NCI-H82 (cell line): Measurements from ENCODE around the gene CEP76.

Experiments
- DNase-seq: peaks from one replicate; lab custom pipeline; 2025; lab: John Stamatoyannopoulos, UW

Gene CEP76

DNA sequence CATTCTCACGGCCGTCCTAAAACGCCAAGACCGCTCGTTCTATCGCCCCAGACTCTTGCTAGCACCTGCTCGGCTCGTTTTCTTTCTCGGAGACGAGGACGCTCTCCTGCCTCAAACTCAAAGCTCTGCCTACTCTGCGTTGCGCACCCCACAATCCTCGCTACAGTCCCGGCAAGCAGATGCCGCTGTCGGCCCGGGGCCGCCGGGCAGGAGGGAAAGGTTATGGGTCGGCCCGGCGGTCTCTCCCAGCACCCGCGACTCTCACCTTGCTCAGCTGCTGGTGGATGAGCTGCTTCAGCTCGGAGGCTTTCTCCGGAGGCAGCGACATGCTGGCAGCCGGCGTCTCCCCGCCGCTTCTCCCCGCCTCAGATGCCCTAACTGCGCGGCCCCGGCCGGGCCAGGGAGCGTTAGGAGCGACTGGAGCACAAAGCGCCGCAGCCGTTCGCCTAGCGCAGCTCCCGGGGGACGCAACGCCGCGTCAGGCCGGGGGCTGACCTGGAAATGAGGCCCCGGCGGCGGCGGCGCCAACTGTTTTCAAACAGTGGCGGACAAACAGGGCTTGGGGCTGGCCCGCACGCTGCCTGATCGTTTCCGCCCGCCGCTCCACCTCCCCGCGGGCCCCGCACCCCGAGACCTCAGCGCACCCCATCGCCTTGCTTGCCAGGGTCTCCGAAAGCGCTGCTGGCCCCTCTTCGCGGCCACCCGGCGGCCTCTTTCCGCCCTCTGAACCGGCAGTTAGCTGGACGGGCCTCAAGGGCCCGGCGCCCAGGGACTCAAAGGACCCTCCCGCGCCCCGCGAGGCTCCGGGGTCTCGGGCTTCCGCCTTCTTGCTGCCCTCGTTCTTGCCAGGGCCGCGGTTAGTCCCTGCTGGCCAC, at the start of gene CEP76, which contains the start of gene PSMG2:
CEP76 (minus strand) TSS at position 503 of the 875 bp plus-strand sequence; CDS start at position 328, 175 bp downstream.
PSMG2 (plus strand) TSS at position 822 of the 875 bp plus-strand sequence. CDS start 66 bp downstream, outside the sequence.
- peak; percentile 91 for DNase-seq

GRCh38 chr18:12751891-12752290, 49.4 kb upstream of the CEP76 start:
- DNase-seq, result no peak

GRCh38 chr18:12751503-12751884, 49.0 kb upstream of the CEP76 start:
- DNase-seq, result no peak

DNA sequence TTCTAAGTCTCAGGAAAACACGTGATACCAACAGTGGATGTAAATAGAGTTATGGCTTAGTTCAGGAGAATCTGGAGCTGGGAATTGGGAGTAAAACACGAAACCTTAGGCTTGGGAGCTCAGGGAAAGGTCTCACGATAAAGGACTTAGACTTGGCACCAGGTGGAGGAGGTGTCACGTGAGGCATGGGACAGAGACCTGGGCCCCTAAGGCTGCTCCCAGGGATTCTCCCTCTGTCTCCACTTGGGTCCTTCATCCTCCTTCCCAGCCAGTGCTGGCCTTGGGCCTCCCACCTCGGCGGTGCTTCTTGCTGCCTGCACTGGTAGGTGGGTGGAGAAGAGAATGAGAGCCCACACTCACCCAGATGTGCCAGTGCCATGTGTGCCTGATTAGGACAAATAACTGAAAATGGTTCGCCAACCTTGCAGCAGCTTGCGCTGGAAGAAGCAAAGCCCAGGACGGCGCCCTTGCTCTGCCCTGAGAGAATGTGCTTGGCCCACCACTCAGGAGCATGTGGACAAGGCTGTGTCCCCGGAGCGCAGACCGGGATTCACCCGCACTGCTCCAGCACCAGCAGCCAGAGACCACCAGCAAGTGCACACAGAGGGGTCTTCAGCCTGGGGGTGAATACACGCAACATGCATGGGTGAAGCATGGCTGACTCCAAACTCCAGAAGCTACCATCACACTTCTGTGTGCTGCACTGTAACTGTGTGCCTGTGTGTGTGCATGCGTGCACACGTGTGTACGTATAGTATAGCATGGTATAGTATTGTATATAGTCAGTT, 48.4 kb upstream of the CEP76 start:
- DNase-seq, result no peak

DNA sequence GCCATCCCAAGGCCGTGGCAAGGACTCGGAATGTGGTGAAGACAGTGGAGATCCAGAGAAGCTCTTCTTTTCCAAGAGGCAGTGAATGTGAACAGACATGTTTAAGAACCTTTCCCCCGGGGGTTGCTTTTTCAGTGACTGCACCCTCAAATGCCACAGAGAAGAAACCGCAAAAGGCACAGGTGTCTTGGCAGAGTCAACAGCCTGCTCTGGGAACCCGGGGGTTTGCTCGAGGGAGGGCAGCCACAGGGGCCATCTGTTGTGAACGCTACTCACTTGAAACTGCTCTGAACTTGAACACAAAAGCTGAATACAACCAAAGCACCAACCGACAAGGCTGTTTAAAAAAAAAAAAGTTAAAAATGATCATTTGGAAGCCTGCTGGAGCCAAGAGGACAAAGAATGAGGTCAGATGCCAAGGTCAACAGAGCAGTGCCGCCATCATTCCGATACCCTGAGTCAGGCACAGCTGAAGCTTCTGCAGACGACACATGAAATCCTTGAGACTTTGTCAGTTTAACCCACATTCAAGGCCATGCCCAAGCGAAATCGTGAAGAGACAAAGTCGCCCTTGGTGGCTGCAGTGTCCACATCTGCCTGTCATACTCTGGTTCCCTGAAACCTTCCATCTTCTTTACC, 47.7 kb upstream of the CEP76 start:
- DNase-seq, result peak; percentile 17

GRCh38 chr18:12749121-12749520, 46.6 kb upstream of the CEP76 start:
- no peak for DNase-seq

DNA sequence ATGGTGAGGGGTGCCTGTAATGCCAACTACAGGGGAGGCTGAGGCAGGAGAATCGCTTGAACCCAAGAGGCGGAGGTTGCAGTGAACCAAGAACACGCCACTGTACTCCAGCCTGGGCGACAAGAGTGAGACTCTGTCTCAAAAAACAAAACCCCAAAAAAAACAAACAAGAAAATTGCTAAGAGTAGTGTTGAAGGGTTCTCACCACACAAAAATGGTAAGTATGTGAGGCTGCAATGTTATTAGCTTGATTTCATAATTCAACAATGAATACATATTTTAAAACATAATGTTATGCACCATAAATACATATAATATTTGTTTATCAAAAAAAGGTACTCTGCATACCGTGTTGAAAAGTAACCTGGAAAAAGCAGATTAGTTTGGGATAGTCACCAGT, 46.1 kb upstream of the CEP76 start:
- DNase-seq, result no peak

- DNase-seq, result no peak
Measured at GRCh38 chr18:12747530-12748315, 45.2 kb upstream of the CEP76 start.

GRCh38 chr18:12745095-12745795, 42.7 kb upstream of the CEP76 start:
- no peak for DNase-seq

- peak; percentile 61 for DNase-seq
Measured at GRCh38 chr18:12744103-12744502, 41.6 kb upstream of the CEP76 start.

GRCh38 chr18:12742453-12742852, 39.9 kb upstream of the CEP76 start:
- no peak for DNase-seq

GRCh38 chr18:12741351-12741750, 38.8 kb upstream of the CEP76 start:
- no peak for DNase-seq

DNA sequence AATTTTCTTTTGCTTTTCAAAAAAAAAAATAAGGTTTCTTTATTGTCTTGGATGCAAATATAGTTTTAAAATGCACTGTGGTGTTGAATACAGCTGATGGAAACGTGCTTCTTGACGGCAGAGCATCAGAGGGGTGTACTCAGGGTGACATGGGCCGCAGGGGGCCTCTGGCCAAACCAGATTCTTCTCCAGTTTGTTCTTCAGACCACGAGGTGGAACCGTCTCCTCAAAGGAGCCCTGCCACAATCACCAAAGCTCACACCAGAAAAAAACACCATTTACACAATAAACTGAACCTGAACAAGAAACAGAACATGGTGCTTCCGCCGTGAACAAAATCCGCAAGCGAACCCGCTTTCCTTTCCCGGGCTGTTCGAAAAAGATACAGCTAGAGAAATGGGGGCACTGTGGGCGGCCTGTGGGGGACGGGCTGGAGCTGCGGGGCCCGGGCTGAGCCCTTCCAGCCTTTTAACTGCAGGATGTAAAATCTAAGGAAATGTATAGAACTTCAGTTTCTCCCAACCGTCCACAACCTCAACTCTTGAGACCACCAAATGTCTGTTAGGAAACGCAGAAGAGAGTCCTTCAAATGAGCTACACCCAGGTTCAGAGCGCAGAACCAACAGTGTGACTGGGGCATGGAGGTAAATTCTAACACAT, 34.9 kb upstream of the CEP76 start:
- peak; percentile 13 for DNase-seq

GRCh38 chr18:12726774-12727550, 24.4 kb upstream of the CEP76 start:
- DNase-seq, result peak; percentile 79

DNA sequence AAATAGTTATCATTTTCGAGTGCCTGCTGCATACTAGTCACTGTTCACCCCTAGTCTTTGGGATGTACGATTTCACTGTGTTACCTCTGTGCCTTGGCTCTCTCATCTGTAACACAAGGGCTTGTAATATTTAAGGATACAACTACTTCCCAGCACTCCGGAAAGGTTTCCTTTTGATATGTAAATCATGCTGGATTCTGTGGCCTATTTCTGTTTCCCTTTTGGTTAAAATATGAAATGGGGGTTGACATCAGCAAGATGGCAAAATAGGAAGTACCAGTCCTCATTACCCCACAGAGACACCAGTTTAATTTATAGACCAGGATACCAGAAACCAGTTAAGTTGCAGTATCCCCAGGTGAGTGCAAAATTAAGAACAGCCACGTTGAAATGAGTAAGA, 23.8 kb upstream of the CEP76 start:
- no peak for DNase-seq

- no peak for DNase-seq
Measured at GRCh38 chr18:12722731-12723130, 20.2 kb upstream of the CEP76 start.

DNA sequence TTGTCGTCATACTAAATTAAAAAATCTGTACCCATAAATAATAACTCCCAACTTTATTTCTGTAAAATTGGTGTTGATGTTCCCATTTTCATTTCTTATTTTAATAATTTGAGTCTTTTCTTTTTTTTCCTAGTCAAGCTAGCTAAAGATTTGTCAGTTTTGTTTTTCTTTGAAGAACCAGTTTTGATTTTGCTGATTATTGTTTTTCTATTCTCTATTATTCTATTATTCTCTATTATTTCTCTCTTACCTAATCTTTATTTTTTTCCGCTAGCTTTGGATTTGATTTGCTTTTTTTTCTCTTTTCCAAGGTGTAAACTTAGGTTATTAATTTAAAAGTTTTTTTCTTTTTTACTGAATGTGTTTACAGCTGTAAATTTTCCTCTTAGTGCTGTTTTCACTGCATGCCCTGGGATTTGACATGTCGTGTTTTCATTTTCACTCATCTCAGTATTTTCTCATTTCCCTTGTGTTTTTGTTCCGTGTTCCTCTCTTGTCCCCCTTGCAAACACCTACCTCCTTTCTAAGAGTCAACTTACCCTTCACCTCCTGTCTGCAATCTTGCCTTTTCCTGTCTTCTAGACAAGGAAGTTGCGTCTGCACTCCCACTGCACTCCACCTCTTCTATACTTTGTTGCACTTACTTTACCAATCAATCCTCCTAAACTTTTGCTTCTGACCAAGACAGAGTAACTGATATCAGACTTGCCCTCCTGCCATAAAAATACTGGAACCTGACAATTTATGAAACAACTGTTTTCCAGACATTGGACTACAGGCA, 19.2 kb upstream of the CEP76 start:
- no peak for DNase-seq

DNA sequence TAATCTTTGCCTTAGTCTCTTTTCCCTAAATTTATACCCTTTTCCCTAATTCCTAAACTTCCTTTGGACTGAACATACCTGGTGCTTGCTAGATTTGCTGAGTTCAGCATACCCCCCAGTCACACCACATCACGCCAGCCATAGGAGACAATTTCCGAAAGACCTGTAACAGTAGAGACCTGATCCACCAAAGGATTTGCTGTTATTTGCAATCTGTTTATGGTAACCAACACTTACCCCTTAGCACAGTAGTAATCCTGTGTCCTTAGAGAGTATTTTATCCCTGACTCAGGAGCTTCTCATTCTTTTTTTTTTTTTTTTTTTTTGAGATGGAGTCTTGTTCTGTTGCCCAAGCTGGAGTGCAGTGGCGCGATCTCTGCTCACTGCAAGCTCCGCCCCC, 8.9 kb upstream of the CEP76 start:
- DNase-seq, result no peak

- DNase-seq, result peak; percentile 62
Measured at GRCh38 chr18:12703664-12704063, 1.1 kb upstream of the CEP76 start.
